AG04449 (cell line): ENCODE measurements around the gene ZNF580.
A peak's percentile ranks its signal among the peaks of the same experiment; 100 is the strongest.

Source experiments
- CTCF ChIA-PET: fragments of 350-600 bp; formaldehyde crosslinking; extraction: SDS; loops from one replicate; lab custom pipeline; 2021; ENCODE audit warnings: antibody characterized with exemption; lab: Yijun Ruan, JAX
- POLR2A ChIA-PET: fragments of 400-600, 350-600 bp; formaldehyde crosslinking; extraction: SDS; loops from one replicate; lab custom pipeline; 2020; ENCODE audit warnings: antibody characterized with exemption, inconsistent platforms; lab: Yijun Ruan, JAX
- DNase-seq: peaks from one replicate; pipeline ENCODE4 v3.0.0-alpha.2; 2010; ENCODE audit warnings: low read depth, low spot score
- H3K4me3 ChIP-seq: 2 replicates; pipeline ENCODE4 v1.5.1; 2011; ENCODE audit warnings: low read depth, mild to moderate bottlenecking, control low read depth, low read length
- TF ChIP-seq, protein P1 (sequence below): IDR thresholded peaks from one replicate; pipeline ENCODE4 v1.5.1; 2011; ENCODE audit warnings: mild to moderate bottlenecking, moderate library complexity, low read length, control low read depth, inconsistent platforms; ENCODE audit not compliant: insufficient read depth; ENCODE audit errors: missing control alignments

ZNF580 gene

DNA sequence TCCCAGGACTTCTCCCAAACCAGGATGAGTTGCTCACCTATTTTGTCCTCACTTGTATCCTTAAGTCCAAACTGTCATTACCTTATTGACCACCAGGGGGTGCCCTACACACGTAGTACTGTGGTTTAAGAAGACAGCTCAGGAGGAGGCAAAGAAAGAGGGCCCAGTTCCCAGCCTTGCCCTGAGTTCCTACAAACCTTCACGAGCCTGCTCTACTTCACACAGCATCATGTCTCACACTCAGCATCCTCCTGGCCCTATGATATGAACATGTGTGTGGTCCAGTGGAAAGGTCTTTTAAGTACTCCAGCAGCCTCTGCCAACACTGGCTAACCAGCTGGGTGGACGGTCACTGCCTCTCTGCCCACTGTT lies 8.4 kb upstream of the ZNF580 start:
- ChIA-PET CTCF (interaction anchor here (0.6 to 9.1 kb wide), 43 partner anchors 8 to 717 kb away, joined by 3 to 74 read pairs (median 6); partner anchors contain the start of genes CCDC106, NAT14, U2AF2 and ZNF581), POLR2A (interaction anchor here (0.8 to 1.9 kb wide), 2 partner anchors 10 to 44 kb away, joined by 3 to 8 read pairs; partner anchors contain the start of gene ZNF581)
- no peak overlapping the region for H3K4me3 ChIP-seq
- DNase-seq = peak; percentile 84
- TF ChIP-seq, protein P1, sequence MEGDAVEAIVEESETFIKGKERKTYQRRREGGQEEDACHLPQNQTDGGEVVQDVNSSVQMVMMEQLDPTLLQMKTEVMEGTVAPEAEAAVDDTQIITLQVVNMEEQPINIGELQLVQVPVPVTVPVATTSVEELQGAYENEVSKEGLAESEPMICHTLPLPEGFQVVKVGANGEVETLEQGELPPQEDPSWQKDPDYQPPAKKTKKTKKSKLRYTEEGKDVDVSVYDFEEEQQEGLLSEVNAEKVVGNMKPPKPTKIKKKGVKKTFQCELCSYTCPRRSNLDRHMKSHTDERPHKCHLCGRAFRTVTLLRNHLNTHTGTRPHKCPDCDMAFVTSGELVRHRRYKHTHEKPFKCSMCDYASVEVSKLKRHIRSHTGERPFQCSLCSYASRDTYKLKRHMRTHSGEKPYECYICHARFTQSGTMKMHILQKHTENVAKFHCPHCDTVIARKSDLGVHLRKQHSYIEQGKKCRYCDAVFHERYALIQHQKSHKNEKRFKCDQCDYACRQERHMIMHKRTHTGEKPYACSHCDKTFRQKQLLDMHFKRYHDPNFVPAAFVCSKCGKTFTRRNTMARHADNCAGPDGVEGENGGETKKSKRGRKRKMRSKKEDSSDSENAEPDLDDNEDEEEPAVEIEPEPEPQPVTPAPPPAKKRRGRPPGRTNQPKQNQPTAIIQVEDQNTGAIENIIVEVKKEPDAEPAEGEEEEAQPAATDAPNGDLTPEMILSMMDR = peak; percentile 76

DNA sequence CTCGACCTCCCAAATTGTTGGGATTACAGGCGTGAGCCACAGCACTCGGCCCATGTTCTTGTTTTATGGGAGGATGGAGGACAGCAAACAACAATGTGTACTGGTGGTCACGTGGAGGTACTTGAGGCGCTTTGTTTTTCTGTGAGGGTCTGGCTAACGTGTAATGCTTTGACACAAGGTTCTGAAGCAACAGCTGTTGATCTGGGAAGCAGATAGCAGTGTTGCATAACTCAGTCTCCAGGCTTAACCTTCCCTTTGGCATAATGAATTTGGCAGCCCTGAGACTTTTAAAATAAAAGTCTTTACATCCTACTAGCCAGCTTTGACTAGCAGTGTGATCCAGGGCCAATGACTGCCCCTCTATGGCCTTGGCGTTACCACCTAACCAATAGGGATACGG lies 6.9 kb upstream of the ZNF580 start:
- POLR2A ChIA-PET = interaction anchor here (1.9 kb wide), 1 partner anchor 9 kb away, joined by 8 read pairs; the partner anchor contains the start of gene ZNF581
- DNase-seq = no peak
- H3K4me3 ChIP-seq = no peak overlapping the region

DNA sequence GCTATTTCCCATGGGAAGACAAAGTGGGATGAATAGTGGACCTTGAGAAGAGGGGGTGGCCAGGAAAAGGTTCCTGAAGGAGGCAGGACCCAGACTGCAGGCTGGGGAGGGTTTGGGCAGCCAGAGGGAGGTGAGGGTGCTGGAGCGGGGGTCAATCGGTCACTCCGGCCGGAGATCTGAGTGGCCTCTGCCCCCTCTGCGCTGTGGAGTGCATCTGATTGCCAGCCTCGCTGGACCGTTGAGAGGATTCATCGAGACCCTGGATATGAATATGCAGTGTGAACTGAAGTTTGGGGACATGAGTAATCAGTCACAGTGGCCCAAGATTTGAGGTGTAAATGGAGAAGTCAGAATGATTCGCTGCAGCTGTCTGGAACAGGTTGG lies 5.5 kb upstream of the ZNF580 start:
- no peak for DNase-seq
- ChIA-PET CTCF (interaction anchor here (1.3 to 9.1 kb wide), 5 partner anchors 11 to 31 kb away, joined by 3 to 74 read pairs (median 29); partner anchors contain the start of genes CCDC106 and ZNF784), POLR2A (interaction anchor here (1.0 kb wide), 1 partner anchor 11 kb away, joined by 4 read pairs; the partner anchor contains the start of gene ZNF784)
- TF ChIP-seq, protein P1 = no peak
- peak overlapping the region; percentile 100 for H3K4me3 ChIP-seq

More for the DNA sequence above, 6.9 kb upstream of the ZNF580 start:
- TF ChIP-seq, protein P1 = no peak
- CTCF ChIA-PET = interaction anchor here (1.0 to 9.1 kb wide), 19 partner anchors 9 to 700 kb away, joined by 3 to 74 read pairs (median 24); partner anchors contain the start of genes CCDC106, NAT14, U2AF2 and ZNF579

DNA sequence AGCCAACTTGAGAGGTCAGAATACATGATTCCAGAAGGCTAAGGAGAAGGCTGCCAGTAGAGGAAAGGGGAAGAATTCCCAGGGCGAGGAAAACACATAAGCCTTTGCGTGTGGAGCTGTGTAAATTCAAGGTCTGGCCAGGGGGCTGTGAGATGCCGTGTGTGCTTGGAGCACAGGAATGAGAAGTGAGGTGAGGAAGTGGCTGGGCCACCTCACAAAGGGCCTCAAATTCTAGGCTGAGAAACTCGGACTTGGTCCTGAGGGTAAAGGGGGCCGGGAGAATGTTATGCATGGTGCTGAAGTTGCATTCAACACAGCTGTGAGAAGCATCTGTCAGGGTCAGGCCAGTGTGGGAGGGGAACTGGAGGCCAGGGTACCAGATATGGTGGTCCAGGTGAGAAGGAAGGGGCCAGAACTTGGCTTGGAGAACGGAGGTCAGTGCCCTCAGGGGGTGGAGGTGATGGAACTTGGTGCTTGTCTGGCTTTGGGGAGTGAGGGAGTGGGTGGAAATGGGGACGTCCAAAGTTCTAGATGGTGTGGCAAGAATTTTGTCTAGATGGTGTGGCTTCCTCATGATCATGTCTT lies 4.9 kb upstream of the ZNF580 start:
- POLR2A ChIA-PET = no interaction called here
- TF ChIP-seq, protein P1 = no peak
- DNase-seq = no peak
- CTCF ChIA-PET = interaction anchor here (1.3 to 9.1 kb wide), 6 partner anchors 10 to 32 kb away, joined by 3 to 74 read pairs (median 10); partner anchors contain the start of genes CCDC106, ZNF784 and ZNF865
- peak overlapping the region; percentile 100 for H3K4me3 ChIP-seq

DNA sequence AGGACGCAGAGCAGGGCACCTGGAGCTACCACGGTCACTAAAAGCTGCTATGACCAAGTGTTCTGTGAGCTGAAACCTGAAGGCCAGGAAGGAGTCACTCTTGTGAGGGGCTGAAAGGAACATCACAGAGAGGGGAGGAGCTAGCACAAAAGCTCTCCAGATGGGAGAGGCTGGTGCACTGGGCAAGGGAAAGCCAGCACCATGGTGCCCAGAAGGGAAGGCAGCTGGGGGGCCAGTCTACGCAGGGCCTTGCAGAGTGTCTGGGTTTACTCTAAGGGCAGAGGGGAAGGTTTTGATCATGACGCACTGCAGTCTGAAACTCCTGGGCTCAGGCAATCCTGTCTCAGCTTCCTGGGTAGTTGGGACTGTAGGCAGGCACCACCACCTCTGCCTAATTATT lies 4.1 kb upstream of the ZNF580 start:
- DNase-seq = no peak
- ChIA-PET CTCF (interaction anchor here (1.1 to 9.1 kb wide), 6 partner anchors 10 to 122 kb away, joined by 4 to 74 read pairs (median 10); partner anchors contain the start of genes CCDC106, ZNF784 and ZNF865), POLR2A (interaction anchor here (0.8 to 1.6 kb wide), 2 partner anchors 12 to 506 kb away, joined by 3 to 5 read pairs; partner anchors contain the start of gene ZNF784)
- TF ChIP-seq, protein P1 = no peak
- 0 out of 2 replicates have a peak overlapping the region, but pooled peaks have one; percentile 10 for H3K4me3 ChIP-seq

DNA sequence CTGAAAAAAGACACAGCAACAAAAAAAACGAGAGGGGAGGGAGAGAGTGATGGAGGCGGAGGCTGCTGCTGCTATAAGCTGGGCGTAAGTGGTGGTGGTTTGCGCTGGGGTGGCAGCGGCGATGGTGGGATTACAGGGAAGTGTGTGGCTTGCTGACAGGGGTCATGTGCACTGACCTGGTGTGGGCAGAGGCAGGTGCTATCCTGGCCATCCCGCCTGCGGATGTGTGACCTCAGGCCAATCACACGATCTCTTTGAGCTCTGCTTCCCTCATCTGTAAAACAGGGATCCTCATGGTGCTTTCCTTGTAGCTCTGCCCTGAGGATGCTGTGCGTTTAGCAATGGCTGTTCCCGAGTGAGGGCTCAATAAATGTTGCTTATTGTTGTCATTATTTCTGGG lies 3.3 kb upstream of the ZNF580 start:
- H3K4me3 ChIP-seq = no peak overlapping the region
- TF ChIP-seq, protein P1 = no peak
- DNase-seq = no peak
- ChIA-PET CTCF (interaction anchor here (0.6 to 9.1 kb wide), 7 partner anchors 12 to 496 kb away, joined by 3 to 74 read pairs (median 6); partner anchors contain the start of genes ZNF784 and ZNF865), POLR2A (interaction anchor here (0.7 to 1.6 kb wide), 3 partner anchors 9 to 507 kb away, joined by 3 to 5 read pairs (median 3); partner anchors contain the start of gene ZNF784)
